Measurements from ENCODE around the gene CAPRIN1.

The CAPRIN1 gene, protein sequence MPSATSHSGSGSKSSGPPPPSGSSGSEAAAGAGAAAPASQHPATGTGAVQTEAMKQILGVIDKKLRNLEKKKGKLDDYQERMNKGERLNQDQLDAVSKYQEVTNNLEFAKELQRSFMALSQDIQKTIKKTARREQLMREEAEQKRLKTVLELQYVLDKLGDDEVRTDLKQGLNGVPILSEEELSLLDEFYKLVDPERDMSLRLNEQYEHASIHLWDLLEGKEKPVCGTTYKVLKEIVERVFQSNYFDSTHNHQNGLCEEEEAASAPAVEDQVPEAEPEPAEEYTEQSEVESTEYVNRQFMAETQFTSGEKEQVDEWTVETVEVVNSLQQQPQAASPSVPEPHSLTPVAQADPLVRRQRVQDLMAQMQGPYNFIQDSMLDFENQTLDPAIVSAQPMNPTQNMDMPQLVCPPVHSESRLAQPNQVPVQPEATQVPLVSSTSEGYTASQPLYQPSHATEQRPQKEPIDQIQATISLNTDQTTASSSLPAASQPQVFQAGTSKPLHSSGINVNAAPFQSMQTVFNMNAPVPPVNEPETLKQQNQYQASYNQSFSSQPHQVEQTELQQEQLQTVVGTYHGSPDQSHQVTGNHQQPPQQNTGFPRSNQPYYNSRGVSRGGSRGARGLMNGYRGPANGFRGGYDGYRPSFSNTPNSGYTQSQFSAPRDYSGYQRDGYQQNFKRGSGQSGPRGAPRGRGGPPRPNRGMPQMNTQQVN

DNA sequence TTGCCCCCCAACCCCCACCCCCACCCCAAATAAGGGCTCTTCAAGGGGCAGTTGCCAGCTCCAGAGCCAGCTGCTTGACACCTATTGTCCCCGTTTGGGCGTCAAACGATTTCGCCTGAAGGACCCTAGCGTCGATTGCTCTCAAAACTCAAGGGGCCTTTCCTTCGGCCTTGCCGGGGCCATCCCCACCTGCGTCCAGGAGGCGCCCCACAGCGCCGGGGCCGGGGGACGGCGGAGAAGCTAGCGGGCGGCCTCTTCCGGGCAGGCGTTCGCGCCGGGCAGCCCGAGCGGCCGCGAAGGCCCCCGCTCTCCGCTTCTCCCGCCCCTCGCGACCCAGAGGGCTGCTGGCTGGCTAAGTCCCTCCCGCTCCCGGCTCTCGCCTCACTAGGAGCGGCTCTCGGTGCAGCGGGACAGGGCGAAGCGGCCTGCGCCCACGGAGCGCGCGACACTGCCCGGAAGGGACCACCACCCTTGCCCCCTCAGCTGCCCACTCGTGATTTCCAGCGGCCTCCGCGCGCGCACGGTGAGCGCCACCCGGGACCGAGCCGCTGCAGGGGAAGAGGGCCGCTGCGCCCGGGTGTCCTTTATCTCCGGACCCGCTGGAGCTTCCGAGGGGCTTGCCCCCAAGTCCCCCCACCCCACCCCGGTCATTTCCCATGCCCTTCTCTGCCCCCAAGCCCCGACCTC is at the start of gene CAPRIN1:
Gene CAPRIN1, plus strand, starts transcription at position 383 of the 687 bp plus-strand sequence. CDS start 690 bp downstream, outside the sequence.
- TF ChIP-seq, protein P1, sequence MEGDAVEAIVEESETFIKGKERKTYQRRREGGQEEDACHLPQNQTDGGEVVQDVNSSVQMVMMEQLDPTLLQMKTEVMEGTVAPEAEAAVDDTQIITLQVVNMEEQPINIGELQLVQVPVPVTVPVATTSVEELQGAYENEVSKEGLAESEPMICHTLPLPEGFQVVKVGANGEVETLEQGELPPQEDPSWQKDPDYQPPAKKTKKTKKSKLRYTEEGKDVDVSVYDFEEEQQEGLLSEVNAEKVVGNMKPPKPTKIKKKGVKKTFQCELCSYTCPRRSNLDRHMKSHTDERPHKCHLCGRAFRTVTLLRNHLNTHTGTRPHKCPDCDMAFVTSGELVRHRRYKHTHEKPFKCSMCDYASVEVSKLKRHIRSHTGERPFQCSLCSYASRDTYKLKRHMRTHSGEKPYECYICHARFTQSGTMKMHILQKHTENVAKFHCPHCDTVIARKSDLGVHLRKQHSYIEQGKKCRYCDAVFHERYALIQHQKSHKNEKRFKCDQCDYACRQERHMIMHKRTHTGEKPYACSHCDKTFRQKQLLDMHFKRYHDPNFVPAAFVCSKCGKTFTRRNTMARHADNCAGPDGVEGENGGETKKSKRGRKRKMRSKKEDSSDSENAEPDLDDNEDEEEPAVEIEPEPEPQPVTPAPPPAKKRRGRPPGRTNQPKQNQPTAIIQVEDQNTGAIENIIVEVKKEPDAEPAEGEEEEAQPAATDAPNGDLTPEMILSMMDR (IDR thresholded peaks at IDR 0.05; ENCODE audit: extremely low read depth, missing control alignments) = no peak
- peak; percentile 96 for DNase-seq (ENCODE audit: low spot score)

DNA sequence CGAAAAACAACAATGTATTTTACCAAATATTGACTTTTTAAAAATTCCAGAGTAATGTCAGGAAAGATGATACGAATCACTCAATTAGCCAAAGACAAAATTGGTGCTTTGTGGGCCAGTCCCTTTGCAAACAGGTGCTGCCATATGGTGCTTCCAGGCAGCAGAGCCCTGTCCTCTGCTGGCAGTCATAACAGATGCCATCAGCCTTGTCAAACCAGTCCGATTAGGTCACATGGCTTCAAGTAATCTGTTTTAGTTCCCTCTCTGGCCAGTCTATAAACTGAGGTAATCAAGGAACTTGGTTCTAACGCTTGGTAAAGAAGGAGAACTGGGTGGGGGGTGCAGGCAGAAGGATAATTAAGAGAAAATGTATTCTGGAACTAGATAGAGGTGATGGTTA is 49.1 kb upstream of the CAPRIN1 start:
- TF ChIP-seq, protein P1 (IDR thresholded peaks at IDR 0.05; ENCODE audit: extremely low read depth, missing control alignments) = no peak
- no peak for DNase-seq (ENCODE audit: low spot score)

DNA sequence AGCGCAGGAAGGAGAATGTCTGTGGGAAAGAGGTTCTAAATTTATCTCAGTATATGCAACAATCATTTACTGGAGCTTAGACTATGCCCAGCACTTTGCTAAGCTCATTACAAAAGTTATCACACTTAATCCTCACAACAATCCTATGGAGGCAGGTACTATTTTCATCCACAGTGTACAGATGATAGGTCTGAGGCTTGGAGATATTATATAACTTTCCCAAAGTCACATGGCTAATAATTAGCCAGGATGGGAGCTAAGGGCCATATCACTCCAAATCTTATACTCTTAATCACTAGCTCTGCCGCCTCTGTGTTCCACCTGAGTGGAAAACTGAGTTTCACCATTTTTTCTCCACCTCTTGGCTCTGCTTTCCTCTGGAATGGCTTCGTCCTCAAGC is 47.3 kb upstream of the CAPRIN1 start:
- TF ChIP-seq, protein P1 (IDR thresholded peaks at IDR 0.05; ENCODE audit: extremely low read depth, missing control alignments) = no peak
- no peak for DNase-seq (ENCODE audit: low spot score)

DNA sequence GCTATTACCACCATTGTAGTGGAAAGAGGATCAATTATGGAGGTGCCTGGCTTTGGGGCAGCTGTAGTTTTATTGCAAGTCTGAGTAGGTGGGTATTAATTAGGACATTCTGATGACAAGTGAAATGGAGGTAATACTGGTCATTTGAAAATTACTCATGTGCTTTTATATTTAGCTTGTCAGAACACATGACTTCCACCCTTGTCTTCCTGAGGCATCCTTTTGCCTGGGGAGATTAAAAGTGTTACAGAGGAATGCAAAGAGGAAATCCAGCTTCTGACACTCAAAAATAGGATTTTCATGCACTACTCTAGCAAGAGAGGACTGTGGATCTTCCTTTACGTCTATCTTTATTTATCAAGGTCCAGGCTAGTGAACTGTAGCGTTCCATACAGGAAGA is 44.7 kb upstream of the CAPRIN1 start:
- TF ChIP-seq, protein P1 (IDR thresholded peaks at IDR 0.05; ENCODE audit: extremely low read depth, missing control alignments) = no peak
- DNase-seq (ENCODE audit: low spot score) = no peak

DNA sequence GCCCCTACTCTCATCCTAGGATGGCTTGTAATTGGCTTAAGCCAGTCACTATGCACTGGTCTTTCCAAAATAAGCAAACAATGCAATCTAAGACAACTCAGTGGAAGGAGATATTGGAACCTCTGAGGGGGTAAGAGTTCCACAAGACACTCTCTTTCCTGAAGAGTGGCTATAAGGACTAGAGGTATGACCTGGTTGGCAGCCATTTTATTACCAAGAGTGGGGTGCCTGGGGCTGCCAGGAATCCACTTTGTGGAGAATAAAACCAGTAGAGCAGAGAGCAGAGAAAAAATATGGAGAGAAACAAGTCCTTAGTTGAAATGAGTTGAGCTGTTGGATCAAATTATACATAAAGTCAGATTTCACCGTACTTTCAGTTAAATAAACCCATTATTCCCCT is 38.8 kb upstream of the CAPRIN1 start:
- TF ChIP-seq, protein P1 (IDR thresholded peaks at IDR 0.05; ENCODE audit: extremely low read depth, missing control alignments) = no peak
- no peak for DNase-seq (ENCODE audit: low spot score)

DNA sequence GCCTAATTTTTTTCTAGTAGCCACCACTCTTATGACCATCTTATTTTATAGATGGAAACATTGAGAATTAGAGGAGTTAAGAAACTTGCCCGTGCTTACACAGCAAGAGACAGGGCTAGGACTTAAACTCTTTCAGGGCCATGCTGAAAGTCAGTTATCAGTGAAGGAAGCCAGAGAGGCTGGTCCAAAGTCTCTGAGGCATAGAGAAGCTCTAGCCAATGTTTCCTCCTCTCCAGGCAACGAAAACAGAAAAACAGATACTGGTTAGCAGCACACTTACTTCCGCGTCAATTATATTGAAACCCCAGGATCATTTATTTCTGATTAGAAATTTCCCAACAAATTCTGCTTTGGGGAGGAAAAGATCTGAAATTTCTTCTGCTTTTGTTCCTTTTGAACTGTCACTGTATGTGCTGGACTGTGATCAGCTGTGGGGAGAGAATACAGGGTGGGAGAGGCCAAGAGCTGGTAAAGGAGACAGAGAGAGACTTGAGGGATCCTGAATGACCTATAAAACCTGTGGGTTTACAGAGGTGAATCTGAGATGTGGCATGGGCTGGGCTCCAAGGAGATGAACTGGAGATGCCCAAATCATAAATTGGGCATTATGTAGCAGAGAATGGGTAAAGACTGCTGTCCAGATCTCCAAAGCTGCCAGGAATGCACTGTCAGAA is 37.5 kb upstream of the CAPRIN1 start:
- TF ChIP-seq, protein P1 (IDR thresholded peaks at IDR 0.05; ENCODE audit: extremely low read depth, missing control alignments) = no peak
- no peak for DNase-seq (ENCODE audit: low spot score)
